NCI-H748 treated with DMSO at 0.1 percent for 48 hours (cell line): ENCODE data around the gene PHKG1.
"Not testable (repeated sequence)": the region's sequence is repeated elsewhere in the genome, so short reads cannot be mapped to it uniquely, and the experiment has no call there.

ENCODE experiments used
- DNase-seq: peaks from one replicate; lab custom pipeline; 2025; lab: John Stamatoyannopoulos, UW

PHKG1 gene

GRCh38 chr7:56092789-56093531 lies at the start of gene PHKG1:
Gene PHKG1 (minus strand): TSS chr7:56092952. CDS start chr7:56088941, 4,011 bp downstream.
- DNase-seq: no peak

GRCh38 chr7:56131062-56131461 lies 38.3 kb upstream of the PHKG1 start:
- not testable (repeated sequence) for DNase-seq

GRCh38 chr7:56127241-56127975 lies 34.7 kb upstream of the PHKG1 start:
- no peak for DNase-seq

GRCh38 chr7:56125831-56126230 lies 33.1 kb upstream of the PHKG1 start:
- DNase-seq: no peak

GRCh38 chr7:56124981-56125380 lies 32.2 kb upstream of the PHKG1 start:
- no peak for DNase-seq

GRCh38 chr7:56121440-56121839 lies 28.7 kb upstream of the PHKG1 start:
- DNase-seq: no peak

- no peak for DNase-seq
Measured at GRCh38 chr7:56115852-56116538, 23.2 kb upstream of the PHKG1 start, which contains the start of gene NUPR2. Gene NUPR2 (minus strand): TSS chr7:56116417. CDS start chr7:56116314, 103 bp downstream.

- not testable (repeated sequence) for DNase-seq
Measured at GRCh38 chr7:56112244-56112643, 19.5 kb upstream of the PHKG1 start.

GRCh38 chr7:56110611-56111010 lies 17.9 kb upstream of the PHKG1 start:
- DNase-seq: no peak

GRCh38 chr7:56107954-56108258 lies 15.2 kb upstream of the PHKG1 start:
- DNase-seq: no peak

GRCh38 chr7:56106108-56107073 lies 13.6 kb upstream of the PHKG1 start, which contains the start of gene CHCHD2:
Gene CHCHD2 (minus strand): TSS chr7:56106476. CDS start chr7:56106413, 63 bp downstream.
- DNase-seq: peak; percentile 92

- DNase-seq: no peak
Measured at GRCh38 chr7:56105508-56105907, 12.8 kb upstream of the PHKG1 start.

- not testable (repeated sequence) for DNase-seq
Measured at GRCh38 chr7:56104138-56104537, 11.4 kb upstream of the PHKG1 start.

- DNase-seq: no peak
Measured at GRCh38 chr7:56099653-56100052, 6.9 kb upstream of the PHKG1 start.

- not testable (repeated sequence) for DNase-seq
Measured at GRCh38 chr7:56098187-56099008, 5.6 kb upstream of the PHKG1 start.

- DNase-seq: no peak
Measured at GRCh38 chr7:56097700-56098099, 4.9 kb upstream of the PHKG1 start.

GRCh38 chr7:56092388-56092787 lies 364 bp downstream of the PHKG1 start:
- not testable (repeated sequence) for DNase-seq

- no peak for DNase-seq
Measured at GRCh38 chr7:56091591-56091990, 1.2 kb downstream of the PHKG1 start.

- no peak for DNase-seq
Measured at GRCh38 chr7:56087445-56087844, 5.3 kb downstream of the PHKG1 start.

GRCh38 chr7:56086761-56087160 lies 6.0 kb downstream of the PHKG1 start:
- DNase-seq: no peak
